GM12891 (cell line): ENCODE data around the gene ITPRID1.

ENCODE experiments used
- PAX5 ChIP-seq: IDR thresholded peaks from 2 replicates; pipeline ENCODE4 v1.6.1; 2011; ENCODE audit warnings: low read length, moderate library complexity, mild to moderate bottlenecking; ENCODE audit not compliant: insufficient read depth, severe bottlenecking
- POLR2A ChIP-seq: IDR thresholded peaks from 2 replicates; pipeline ENCODE4 v1.6.1; 2011; ENCODE audit warnings: low read depth, low read length, control low read depth
- POLR2AphosphoS5 ChIP-seq: IDR thresholded peaks from 2 replicates; pipeline ENCODE4 v1.6.1; 2011; ENCODE audit warnings: low read depth, low read length, control low read depth
- POU2F2 ChIP-seq: IDR thresholded peaks from 2 replicates; pipeline ENCODE4 v1.6.1; 2011; ENCODE audit warnings: low read depth, mild to moderate bottlenecking, control low read depth, low read length, moderate library complexity
- TAF1 ChIP-seq: IDR thresholded peaks from 2 replicates; pipeline ENCODE4 v1.6.1; 2011; ENCODE audit warnings: low read depth, low read length, control low read depth

- TF ChIP-seq POLR2A: no peak
- TF ChIP-seq POLR2AphosphoS5: no peak
- no peak for TF ChIP-seq TAF1
- no peak for TF ChIP-seq POU2F2
- TF ChIP-seq PAX5: no peak
Observed at GRCh38 chr7:31669461-31669860, 155.6 kb downstream of the ITPRID1 start.
